HCT116 (cell line): ENCODE measurements around the gene MAP4.

Experiments used
- CTCF ChIP-seq, 3 experiments: fragments of 200-600 bp in 1 of 3; sonication (generic) in 1 of 3; IDR thresholded peaks in 2 of 3; conservative IDR thresholded peaks in 1 of 3; 2 replicates each; pipeline ENCODE4 v1.5.1; 2012 to 2017; ENCODE audit warnings: low read depth in 2 of 3, low read length in 2 of 3, antibody characterized with exemption in 1 of 3, borderline replicate concordance in 1 of 3, control low read depth in 1 of 3, mild to moderate bottlenecking in 1 of 3, mixed read lengths in 1 of 3, mixed run types in 1 of 3, moderate library complexity in 1 of 3; ENCODE audit not compliant: insufficient read depth in 1 of 3
- EZH2phosphoT487 ChIP-seq: fragments of 200-600 bp; IDR thresholded peaks from 2 replicates; pipeline ENCODE4 v1.6.1; 2018; ENCODE audit warnings: antibody characterized with exemption, borderline replicate concordance
- FOSL1 ChIP-seq: IDR thresholded peaks from 2 replicates; pipeline ENCODE4 v1.6.1; 2012; ENCODE audit warnings: low read depth
- POLR2AphosphoS5 ChIP-seq: IDR thresholded peaks from 2 replicates; pipeline ENCODE4 v1.6.1; 2011; ENCODE audit warnings: mild to moderate bottlenecking, low read depth, low read length, moderate library complexity
- SRF ChIP-seq: IDR thresholded peaks from 2 replicates; pipeline ENCODE4 v1.6.1; 2012; ENCODE audit warnings: low read depth
- YY1 ChIP-seq: IDR thresholded peaks from 2 replicates; pipeline ENCODE4 v1.6.1; 2011; ENCODE audit warnings: low read length, low read depth, moderate library complexity, mild to moderate bottlenecking; ENCODE audit not compliant: insufficient replicate concordance; ENCODE audit errors: extremely low read depth
- ZNF274 ChIP-seq: fragments of 200-500 bp; sonication (Bioruptor generic); IDR thresholded peaks from 2 replicates; pipeline ENCODE4 v1.6.1; 2014; ENCODE audit warnings: mild to moderate bottlenecking, low read depth, low read length, inconsistent platforms
- TF ChIP-seq, protein P1 (sequence below): IDR thresholded peaks from 2 replicates; pipeline ENCODE4 v1.6.1; 2012

DNA sequence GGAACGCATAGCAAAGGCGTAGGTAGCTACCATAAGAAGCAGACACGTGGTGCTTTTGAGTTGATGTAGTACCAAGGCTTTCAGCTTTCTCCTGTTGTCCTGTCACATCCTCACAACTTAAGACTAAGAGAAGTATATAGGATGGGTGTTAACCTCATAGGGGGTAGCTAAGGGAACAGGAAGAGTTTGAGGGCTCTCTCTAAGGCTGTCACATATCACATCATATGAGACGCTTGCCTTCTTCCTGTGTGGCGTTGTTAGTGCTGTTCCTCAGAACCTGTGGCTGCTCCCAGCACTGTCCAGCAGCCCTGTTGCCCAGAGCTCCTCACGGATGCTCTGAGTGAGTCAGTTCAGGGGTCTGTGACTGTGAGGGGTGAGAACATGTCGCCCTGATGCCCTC lies 198.6 kb downstream of the MAP4 start:
- TF ChIP-seq CTCF (IDR thresholded peaks at IDR 0.05 in 2 of 3, conservative IDR thresholded peaks at IDR 0.05 in 1 of 3; ENCODE audit: borderline replicate concordance in 1 of 3, insufficient read depth in 1 of 3, low read depth in 2 of 3, low read length in 2 of 3) (no peak), POLR2AphosphoS5 (no peak), FOSL1 (no peak), YY1 (no peak), ZNF274 (no peak), SRF (no peak), EZH2phosphoT487 (no peak)
- TF ChIP-seq, protein P1, sequence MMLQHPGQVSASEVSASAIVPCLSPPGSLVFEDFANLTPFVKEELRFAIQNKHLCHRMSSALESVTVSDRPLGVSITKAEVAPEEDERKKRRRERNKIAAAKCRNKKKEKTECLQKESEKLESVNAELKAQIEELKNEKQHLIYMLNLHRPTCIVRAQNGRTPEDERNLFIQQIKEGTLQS, result no peak
